Immature natural killer cell (primary cell): ENCODE data around the gene NENF. TPM values are rescaled to one million over a fixed set of nuclear protein-coding genes. Genes with fewer than 3 reads are reported as not detected.
A peak's percentile ranks its signal among the peaks of the same experiment; 100 is the strongest.

Experiments used
- DNase-seq, 3 donors: peaks; one replicate each; pipeline ENCODE4 v3.0.0; 2022; ENCODE audit warnings: mixed read lengths in 1 of 3
- H3K27ac Mint-ChIP-seq, 6 donors: one replicate each; pipeline ENCODE4 v1.8.0; 2020; ENCODE audit warnings: mixed read lengths in 6 of 6, mild to moderate bottlenecking in 5 of 6, inconsistent platforms in 4 of 6, moderate library complexity in 3 of 6
- H3K27me3 Mint-ChIP-seq, 3 donors: one replicate each; pipeline ENCODE4 v1.8.0; 2020 to 2021; ENCODE audit warnings: low read depth in 3 of 3, mild to moderate bottlenecking in 3 of 3, mixed read lengths in 3 of 3, moderate library complexity in 3 of 3, inconsistent platforms in 1 of 3
- H3K36me3 Mint-ChIP-seq, 3 donors: one replicate each; pipeline ENCODE4 v1.8.0; 2020; ENCODE audit warnings: mixed read lengths in 3 of 3, inconsistent platforms in 2 of 3, mild to moderate bottlenecking in 2 of 3
- H3K4me1 Mint-ChIP-seq, 2 donors: one replicate each; pipeline ENCODE4 v1.8.0; 2020; ENCODE audit warnings: inconsistent platforms in 2 of 2, mild to moderate bottlenecking in 2 of 2, mixed read lengths in 2 of 2, moderate library complexity in 1 of 2
- H3K4me3 Mint-ChIP-seq, 5 donors: one replicate each; pipeline ENCODE4 v1.8.0; 2020; ENCODE audit warnings: mild to moderate bottlenecking in 5 of 5, mixed read lengths in 5 of 5, inconsistent platforms in 3 of 5, moderate library complexity in 3 of 5
- H3K9me3 Mint-ChIP-seq, 6 donors: one replicate each; pipeline ENCODE4 v1.8.0; 2020; ENCODE audit warnings: mild to moderate bottlenecking in 6 of 6, mixed read lengths in 6 of 6, inconsistent platforms in 4 of 6, moderate library complexity in 3 of 6
- polyA plus RNA-seq, 3 donors: library from polyadenylated mRNA; unstranded; fragments of 300-500 nt; fragmentation: Illumina TruSeq; gene quantifications; one replicate each; pipeline ENCODE4 v1.2.3, GENCODE V29; 2021

Gene NENF
- polyA plus RNA-seq, 3 donors from 2014 or later = 25.4 to 69.9 (median 67.5) TPM

DNA sequence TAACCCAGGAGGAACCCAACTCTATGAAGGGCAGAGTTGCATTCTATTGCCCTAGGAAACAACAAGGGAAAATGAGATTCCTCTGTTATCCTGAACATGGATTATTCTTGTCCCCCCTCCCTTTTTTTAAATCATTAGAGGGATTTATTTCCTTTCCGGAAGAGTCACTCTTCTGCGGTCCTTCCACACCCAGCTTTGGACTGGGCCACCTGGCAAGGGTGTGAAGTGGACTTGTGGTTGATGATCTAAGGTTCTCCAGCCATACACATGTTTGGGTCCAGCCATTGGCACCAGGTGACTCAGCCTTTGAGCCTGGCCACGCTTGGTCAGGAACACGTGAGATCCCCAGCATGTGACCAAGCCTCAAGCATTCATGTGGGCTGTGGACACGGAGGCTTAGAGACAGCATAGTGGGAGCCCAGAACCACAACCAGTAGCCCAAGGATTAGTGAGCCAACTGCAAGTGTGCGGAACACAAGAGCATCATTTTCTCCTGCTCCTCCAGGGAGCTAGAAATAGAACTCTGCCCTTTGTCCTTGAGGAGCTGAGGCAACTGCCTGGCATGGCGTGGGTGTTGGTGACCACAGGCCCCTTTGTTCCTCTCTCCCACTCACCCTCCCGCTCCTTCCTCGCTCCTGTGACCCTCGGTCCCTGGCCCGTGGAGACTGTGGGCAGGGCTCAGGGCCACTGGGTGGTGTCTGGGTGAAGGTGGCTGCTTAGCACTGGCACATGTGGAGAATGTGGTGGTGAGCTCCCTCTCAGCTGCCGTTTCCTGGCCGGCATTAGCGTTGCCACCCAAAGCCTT lies 50.1 kb downstream of the NENF start:
- peaks cover 36 to 41% of the 10 kb centered on the region in 2 donors for H3K4me1 Mint-ChIP-seq
- H3K36me3 Mint-ChIP-seq = peaks cover 0 to 3% (median 0%) of the 10 kb centered on the region in 3 donors
- H3K27me3 Mint-ChIP-seq = peaks cover 4 to 16% (median 7%) of the 10 kb centered on the region in 3 donors
- no peaks in the 10 kb centered on the region for H3K9me3 Mint-ChIP-seq
- H3K4me3 Mint-ChIP-seq = peak overlapping the region in 1 of 5 donors; percentile 20
- H3K27ac Mint-ChIP-seq = peak overlapping the region in 2 of 6 donors; percentile 88 to 95
- no peak for DNase-seq

GRCh38 chr1:212484701-212485570 lies 52.2 kb downstream of the NENF start:
- Mint-ChIP-seq H3K27me3 (peaks cover 4 to 22% (median 6%) of the 10 kb centered on the region in 3 donors), H3K36me3 (peaks cover 0 to 3% (median 0%) of the 10 kb centered on the region in 3 donors), H3K4me1 (peaks cover 28 to 29% of the 10 kb centered on the region in 2 donors), H3K4me3 (no peak overlapping the region), H3K9me3 (no peaks in the 10 kb centered on the region), H3K27ac (peak overlapping the region in 2 of 6 donors; percentile 53 to 67)
- no peak for DNase-seq

- Mint-ChIP-seq H3K9me3 (no peaks in the 10 kb centered on the region), H3K4me3 (no peak overlapping the region), H3K4me1 (peaks cover 22 to 23% of the 10 kb centered on the region in 2 donors), H3K27ac (peak overlapping the region in 2 of 6 donors; percentile 14 to 67), H3K36me3 (peaks cover 0 to 3% (median 0%) of the 10 kb centered on the region in 3 donors), H3K27me3 (peaks cover 4 to 19% (median 6%) of the 10 kb centered on the region in 3 donors)
- no peak for DNase-seq
Measured at GRCh38 chr1:212485571-212485912, 52.8 kb downstream of the NENF start.

DNA sequence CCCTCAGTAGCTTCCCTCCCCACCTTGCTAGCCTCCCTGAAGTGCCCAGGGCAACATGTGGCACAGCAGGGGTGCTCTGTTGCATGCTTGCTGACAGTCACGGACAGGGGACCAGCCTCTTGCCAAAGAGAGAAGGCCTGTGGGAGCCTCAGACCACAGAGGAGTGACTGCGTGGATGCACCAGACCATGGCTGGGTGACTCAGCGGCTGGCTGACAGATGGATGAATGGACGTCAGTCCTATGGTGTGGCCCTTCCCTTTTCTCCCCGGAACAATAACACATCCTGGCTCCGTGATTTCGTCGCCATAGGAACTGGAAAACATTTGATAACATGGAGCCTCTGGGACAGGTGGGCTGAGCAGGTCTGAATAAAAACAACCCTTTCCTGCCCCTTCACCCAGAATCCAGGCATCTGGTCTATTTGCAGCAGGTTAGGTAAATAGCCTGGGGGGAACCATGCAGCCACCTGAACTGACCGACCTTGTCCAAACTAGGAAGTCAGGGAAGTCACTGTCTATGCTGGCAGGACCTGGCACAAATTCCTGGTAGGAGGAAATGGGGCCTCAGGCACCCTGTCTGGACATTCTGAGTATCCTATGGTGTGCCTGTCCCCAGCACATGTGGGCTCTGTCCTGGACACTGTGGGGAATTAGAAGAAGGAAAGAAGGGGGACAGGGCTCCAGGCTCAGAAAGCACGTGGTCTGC lies 53.3 kb downstream of the NENF start:
- H3K36me3 Mint-ChIP-seq = peaks cover 0 to 3% (median 0%) of the 10 kb centered on the region in 3 donors
- H3K4me3 Mint-ChIP-seq = no peak overlapping the region
- H3K27me3 Mint-ChIP-seq = peaks cover 3 to 13% (median 4%) of the 10 kb centered on the region in 3 donors
- peak overlapping the region in 1 of 6 donors; percentile 30 for H3K27ac Mint-ChIP-seq
- no peaks in the 10 kb centered on the region for H3K9me3 Mint-ChIP-seq
- DNase-seq = no peak
- H3K4me1 Mint-ChIP-seq = peaks cover 16 to 18% of the 10 kb centered on the region in 2 donors

DNA sequence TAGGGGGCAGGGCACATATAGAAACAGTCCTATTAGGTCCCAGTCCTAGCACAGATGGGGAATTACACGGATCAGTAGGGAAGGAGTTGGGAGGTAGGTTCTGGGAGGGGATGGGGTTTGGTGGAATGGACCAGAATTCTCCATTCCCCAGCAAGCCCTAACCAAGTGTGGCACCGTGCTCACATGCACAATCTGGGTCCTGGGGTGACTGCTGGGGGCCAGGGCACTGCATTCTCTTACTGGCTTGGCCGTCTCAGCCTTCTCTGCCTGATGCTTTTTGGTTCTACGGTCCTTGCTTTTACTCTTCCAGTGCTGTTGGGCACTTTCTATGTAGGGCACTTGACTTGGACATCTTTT lies 53.9 kb downstream of the NENF start:
- Mint-ChIP-seq H3K36me3 (peaks cover 0 to 3% (median 0%) of the 10 kb centered on the region in 3 donors), H3K27me3 (peaks cover 2 to 10% (median 4%) of the 10 kb centered on the region in 3 donors), H3K27ac (peak overlapping the region in 1 of 6 donors; percentile 30), H3K4me1 (peaks cover 11 to 13% of the 10 kb centered on the region in 2 donors), H3K9me3 (no peaks in the 10 kb centered on the region), H3K4me3 (no peak overlapping the region)
- DNase-seq = no peak

- H3K27me3 Mint-ChIP-seq = peaks cover 2 to 7% (median 4%) of the 10 kb centered on the region in 3 donors
- H3K4me1 Mint-ChIP-seq = peaks cover 4 to 6% of the 10 kb centered on the region in 2 donors
- H3K36me3 Mint-ChIP-seq = no peaks in the 10 kb centered on the region
- no peak overlapping the region for H3K4me3 Mint-ChIP-seq
- no peaks in the 10 kb centered on the region for H3K9me3 Mint-ChIP-seq
- peak overlapping the region in 1 of 6 donors; percentile 41 for H3K27ac Mint-ChIP-seq
- DNase-seq = no peak
Measured at GRCh38 chr1:212487286-212487685, 54.6 kb downstream of the NENF start.

DNA sequence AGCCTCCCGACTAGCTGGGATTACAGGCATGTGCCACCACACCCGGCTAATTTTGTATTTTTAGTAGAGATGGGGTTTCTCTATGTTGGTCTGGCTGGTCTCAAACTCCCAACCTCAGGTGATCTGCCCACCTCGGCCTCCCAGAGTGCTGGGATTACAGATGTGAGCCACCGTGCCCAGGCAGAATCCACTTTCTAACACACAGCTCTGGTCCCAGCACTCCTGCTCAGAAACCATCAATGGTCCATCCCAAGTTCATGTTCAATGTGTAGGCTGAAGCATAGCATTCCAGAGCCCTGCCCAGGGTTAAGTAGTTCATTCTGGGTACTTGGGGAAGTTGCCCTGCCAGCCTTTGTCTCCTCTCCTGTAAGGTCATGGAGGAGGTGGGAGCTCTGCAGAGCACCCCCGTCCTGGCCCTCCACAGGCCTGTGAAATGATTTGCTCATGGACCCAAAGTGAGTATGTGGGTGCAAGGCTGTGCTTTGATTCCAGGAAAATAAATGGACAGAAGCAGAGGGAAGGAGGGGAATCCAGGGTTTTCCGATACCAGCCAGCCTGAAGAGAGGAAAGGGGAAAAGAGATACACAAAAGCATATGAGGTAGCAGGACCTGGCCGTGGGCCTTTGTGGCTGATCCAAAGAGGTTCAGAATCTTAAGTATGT lies 55.2 kb downstream of the NENF start:
- peaks cover 3 to 5% of the 10 kb centered on the region in 2 donors for H3K4me1 Mint-ChIP-seq

DNA sequence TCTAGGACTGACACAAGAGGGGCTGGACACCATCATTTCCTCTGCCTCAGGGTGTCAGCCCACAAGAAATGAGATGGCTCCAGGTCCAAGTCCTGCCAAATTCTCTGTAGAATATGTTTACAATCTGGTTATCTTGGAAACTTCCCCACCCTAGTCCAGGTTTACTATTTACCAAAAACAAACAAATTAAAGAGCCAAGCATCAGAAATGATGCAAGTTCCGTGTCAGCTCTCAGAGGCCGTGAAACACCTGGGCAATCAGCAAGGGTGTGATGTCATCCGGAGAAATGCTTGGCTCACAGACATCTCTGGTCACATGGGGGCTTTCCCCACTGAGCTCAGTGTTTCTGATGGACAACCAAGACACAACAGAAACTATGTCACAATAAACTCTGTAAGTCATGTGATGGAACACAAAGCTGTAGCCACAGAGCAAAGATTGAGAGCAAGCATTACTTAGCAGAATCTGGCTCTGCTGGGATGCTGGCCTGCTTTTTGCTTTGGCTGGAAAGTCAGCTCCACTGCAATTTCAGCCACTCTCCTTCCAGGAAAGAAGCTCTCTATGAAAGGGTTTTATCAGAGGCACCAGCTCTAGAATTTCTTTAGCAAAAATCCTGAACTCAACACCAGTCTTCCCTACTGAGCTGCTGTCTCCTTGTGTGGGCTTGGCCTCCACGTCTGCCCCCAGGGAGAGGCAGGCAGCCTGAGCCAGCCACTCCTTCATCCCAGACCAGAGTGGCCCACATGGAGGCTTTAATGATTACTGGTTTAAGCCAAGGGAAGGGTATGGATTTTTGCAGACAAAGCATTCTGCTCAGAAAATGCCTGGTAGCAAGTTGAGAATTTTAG lies 55.9 kb downstream of the NENF start:
- H3K27me3 Mint-ChIP-seq = peaks cover 2 to 7% (median 2%) of the 10 kb centered on the region in 3 donors
- peaks cover 3 to 5% of the 10 kb centered on the region in 2 donors for H3K4me1 Mint-ChIP-seq
- peak overlapping the region in 2 of 6 donors; percentile 31 to 47 for H3K27ac Mint-ChIP-seq
- no peak overlapping the region for H3K4me3 Mint-ChIP-seq
- peak in 1 of 3 donors; percentile 8 for DNase-seq
- no peaks in the 10 kb centered on the region for H3K9me3 Mint-ChIP-seq
- no peaks in the 10 kb centered on the region for H3K36me3 Mint-ChIP-seq

More for the DNA sequence above, 55.2 kb downstream of the NENF start:
- Mint-ChIP-seq H3K4me3 (no peak overlapping the region), H3K36me3 (no peaks in the 10 kb centered on the region), H3K27ac (peak overlapping the region in 2 of 6 donors; percentile 31 to 47), H3K27me3 (peaks cover 2 to 7% (median 2%) of the 10 kb centered on the region in 3 donors), H3K9me3 (no peaks in the 10 kb centered on the region)
- DNase-seq = no peak

DNA sequence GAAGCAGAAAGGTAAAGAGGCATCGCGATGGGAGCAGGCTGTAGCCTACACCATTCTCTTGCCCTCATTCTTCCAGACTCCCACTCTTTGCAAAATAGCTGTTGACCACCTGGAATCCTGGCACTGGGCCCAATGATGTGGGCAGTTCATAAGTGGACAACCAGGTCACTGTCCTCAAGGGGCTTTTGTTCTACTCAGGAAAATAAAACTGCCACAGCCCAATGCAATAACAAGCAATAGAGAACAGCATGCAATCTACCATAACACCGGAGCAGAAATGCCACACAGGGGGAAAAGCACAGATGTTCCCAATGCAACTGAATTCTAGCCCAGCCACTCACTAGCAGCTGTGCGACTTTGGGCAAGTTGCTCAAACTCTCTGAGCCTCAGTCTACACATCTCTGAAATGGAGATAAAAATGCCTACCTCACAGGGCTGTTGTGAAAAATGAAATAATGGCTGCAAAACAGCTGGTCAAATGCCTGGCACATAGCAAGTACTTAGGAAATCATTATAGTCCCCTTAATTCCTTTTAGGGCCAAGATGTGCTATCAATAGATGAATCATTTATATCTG lies 56.7 kb downstream of the NENF start:
- Mint-ChIP-seq H3K9me3 (no peaks in the 10 kb centered on the region), H3K36me3 (no peaks in the 10 kb centered on the region), H3K4me1 (no peaks in the 10 kb centered on the region), H3K27me3 (peaks cover 2 to 7% (median 2%) of the 10 kb centered on the region in 3 donors), H3K27ac (no peak overlapping the region), H3K4me3 (no peak overlapping the region)
- no peak for DNase-seq

GRCh38 chr1:212490276-212490675 lies 57.6 kb downstream of the NENF start:
- no peak overlapping the region for H3K4me3 Mint-ChIP-seq
- no peak overlapping the region for H3K27ac Mint-ChIP-seq
- DNase-seq = no peak
- H3K36me3 Mint-ChIP-seq = no peaks in the 10 kb centered on the region
- H3K9me3 Mint-ChIP-seq = no peaks in the 10 kb centered on the region
- no peaks in the 10 kb centered on the region for H3K4me1 Mint-ChIP-seq
- peaks cover 2 to 7% (median 2%) of the 10 kb centered on the region in 3 donors for H3K27me3 Mint-ChIP-seq

GRCh38 chr1:212491454-212491853 lies 58.7 kb downstream of the NENF start:
- H3K27me3 Mint-ChIP-seq = peaks cover 2 to 7% (median 2%) of the 10 kb centered on the region in 3 donors
- peak overlapping the region in 1 of 6 donors; percentile 42 for H3K27ac Mint-ChIP-seq
- no peak for DNase-seq

More at GRCh38 chr1:212491454-212491853, 58.7 kb downstream of the NENF start:
- Mint-ChIP-seq H3K9me3 (no peaks in the 10 kb centered on the region), H3K36me3 (no peaks in the 10 kb centered on the region), H3K4me1 (no peaks in the 10 kb centered on the region), H3K4me3 (no peak overlapping the region)
